ENCODE results near the gene ZBTB40.

ZBTB40 gene

GRCh38 chr1:22575532-22576149 lies 124.0 kb downstream of the ZBTB40 start:
- no peak for TF ChIP-seq CTCF (IDR thresholded peaks at IDR 0.05; ENCODE audit: insufficient read depth, low read depth, low read length, missing control alignments)
- DNase-seq (ENCODE audit: low read depth), result no peak

GRCh38 chr1:22576150-22576544 lies 124.5 kb downstream of the ZBTB40 start:
- H3K4me3 ChIP-seq (ENCODE audit: low read length), result no peak overlapping the region
- DNase-seq (ENCODE audit: low read depth), result no peak
- no peak for TF ChIP-seq CTCF (IDR thresholded peaks at IDR 0.05; ENCODE audit: insufficient read depth, low read depth, low read length, missing control alignments)

More at GRCh38 chr1:22575532-22576149, 124.0 kb downstream of the ZBTB40 start:
- H3K4me3 ChIP-seq (ENCODE audit: low read length), result no peak overlapping the region

- no peak for TF ChIP-seq CTCF (IDR thresholded peaks at IDR 0.05; ENCODE audit: insufficient read depth, low read depth, low read length, missing control alignments)
- DNase-seq (ENCODE audit: low read depth), result no peak
- H3K4me3 ChIP-seq (ENCODE audit: low read length), result no peak overlapping the region
Measured at GRCh38 chr1:22576617-22577016, 125.0 kb downstream of the ZBTB40 start.

GRCh38 chr1:22578732-22579361 lies 127.2 kb downstream of the ZBTB40 start:
- H3K4me3 ChIP-seq (ENCODE audit: low read length), result no peak overlapping the region
- no peak for TF ChIP-seq CTCF (IDR thresholded peaks at IDR 0.05; ENCODE audit: insufficient read depth, low read depth, low read length, missing control alignments)
- no peak for DNase-seq (ENCODE audit: low read depth)

GRCh38 chr1:22579541-22580155 lies 128.0 kb downstream of the ZBTB40 start:
- DNase-seq (ENCODE audit: low read depth), result no peak
- H3K4me3 ChIP-seq (ENCODE audit: low read length), result no peak overlapping the region
- TF ChIP-seq CTCF (IDR thresholded peaks at IDR 0.05; ENCODE audit: insufficient read depth, low read depth, low read length, missing control alignments), result no peak
